H9 (cell line): ENCODE data around the gene PPP3CA. TPM values are rescaled to one million over a fixed set of nuclear protein-coding genes. Genes with fewer than 3 reads are reported as not detected.

Experiments used
- DNase-seq: peaks from one replicate; pipeline ENCODE4 v3.0.0-alpha.2; 2017
- H2AFZ ChIP-seq: one replicate; pipeline ENCODE4 v1.6.1; 2013; ENCODE audit warnings: mild to moderate bottlenecking, low read length, control low read depth, moderate library complexity
- H2AK5ac ChIP-seq: 2 replicates; pipeline ENCODE4 v1.6.1; 2013; ENCODE audit warnings: low read length, control low read depth, mixed read lengths; ENCODE audit not compliant: insufficient read length
- H2BK120ac ChIP-seq: one replicate; pipeline ENCODE4 v1.6.1; 2013; ENCODE audit warnings: low read depth, mild to moderate bottlenecking, low read length, control low read depth, inconsistent platforms; ENCODE audit not compliant: poor library complexity, severe bottlenecking
- H2BK12ac ChIP-seq: 2 replicates; pipeline ENCODE4 v1.6.1; 2013; ENCODE audit warnings: low read length, control low read depth, mixed read lengths, low read depth; ENCODE audit not compliant: insufficient read length
- H2BK15ac ChIP-seq: 2 replicates; pipeline ENCODE4 v1.6.1; 2013; ENCODE audit warnings: low read depth, low read length, control low read depth
- H2BK20ac ChIP-seq: one replicate; pipeline ENCODE4 v1.6.1; 2013; ENCODE audit warnings: low read depth, mild to moderate bottlenecking, low read length, control low read depth, inconsistent platforms; ENCODE audit not compliant: poor library complexity, severe bottlenecking
- H2BK5ac ChIP-seq: 2 replicates; pipeline ENCODE4 v1.6.1; 2013; ENCODE audit warnings: low read length, control low read depth, mixed read lengths; ENCODE audit not compliant: insufficient read length
- H3K14ac ChIP-seq: 2 replicates; pipeline ENCODE4 v1.6.1; 2013; ENCODE audit warnings: low read length, control low read depth; ENCODE audit not compliant: insufficient read depth
- H3K18ac ChIP-seq: 2 replicates; pipeline ENCODE4 v1.6.1; 2013; ENCODE audit warnings: low read depth, mild to moderate bottlenecking, mixed read lengths, low read length, control low read depth; ENCODE audit not compliant: insufficient read length
- H3K23ac ChIP-seq: 2 replicates; pipeline ENCODE4 v1.6.1; 2013; ENCODE audit warnings: low read length, control low read depth, mixed read lengths, low read depth; ENCODE audit not compliant: insufficient read length
- H3K23me2 ChIP-seq: 2 replicates; pipeline ENCODE4 v1.6.1; 2013; ENCODE audit warnings: low read depth, mild to moderate bottlenecking, mixed read lengths, low read length, control low read depth; ENCODE audit not compliant: insufficient read length, poor library complexity, severe bottlenecking
- H3K27ac ChIP-seq: 2 replicates; pipeline ENCODE4 v1.5.1; 2013; ENCODE audit warnings: low read length, control low read depth, mixed read lengths, low read depth; ENCODE audit not compliant: insufficient read length
- H3K27me3 ChIP-seq: 2 replicates; pipeline ENCODE4 v1.6.1; 2013; ENCODE audit warnings: low read length, control low read depth, inconsistent platforms; ENCODE audit not compliant: insufficient read depth
- H3K4ac ChIP-seq: 2 replicates; pipeline ENCODE4 v1.6.1; 2013; ENCODE audit warnings: low read depth, mild to moderate bottlenecking, control low read depth, inconsistent platforms, low read length, moderate library complexity
- H3K4me1 ChIP-seq: 2 replicates; pipeline ENCODE4 v1.6.1; 2013; ENCODE audit warnings: low read length, control low read depth, inconsistent platforms; ENCODE audit not compliant: insufficient read depth
- H3K4me2 ChIP-seq: 2 replicates; pipeline ENCODE4 v1.6.1; 2013; ENCODE audit warnings: low read length, control low read depth, mixed read lengths; ENCODE audit not compliant: insufficient read length, insufficient read depth
- H3K56ac ChIP-seq: 2 replicates; pipeline ENCODE4 v1.6.1; 2013; ENCODE audit warnings: low read depth, mild to moderate bottlenecking, mixed read lengths, low read length, control low read depth; ENCODE audit not compliant: insufficient read length
- H3K79me1 ChIP-seq: 2 replicates; pipeline ENCODE4 v1.6.1; 2013; ENCODE audit warnings: low read depth, mild to moderate bottlenecking, moderate library complexity, low read length, control low read depth, inconsistent platforms; ENCODE audit not compliant: insufficient read depth, poor library complexity, severe bottlenecking
- H3K79me2 ChIP-seq: 2 replicates; pipeline ENCODE4 v1.6.1; 2013; ENCODE audit warnings: low read length, control low read depth, inconsistent platforms; ENCODE audit not compliant: insufficient read depth
- H3K9ac ChIP-seq: 2 replicates; pipeline ENCODE4 v1.6.1; 2013; ENCODE audit warnings: low read length, control low read depth, mixed read lengths; ENCODE audit not compliant: insufficient read length; ENCODE audit errors: extremely low read depth
- H3K9me3 ChIP-seq: one replicate; pipeline ENCODE4 v1.6.1; 2013; ENCODE audit warnings: low read depth, low read length, inconsistent platforms; ENCODE audit not compliant: control insufficient read depth
- H3T11ph ChIP-seq: one replicate; pipeline ENCODE4 v1.6.1; 2013; ENCODE audit warnings: mild to moderate bottlenecking, low read length, control low read depth, inconsistent platforms
- H4K20me1 ChIP-seq: one replicate; pipeline ENCODE4 v1.6.1; 2013; ENCODE audit not compliant: control insufficient read depth, insufficient read length, insufficient read depth
- H4K5ac ChIP-seq: 2 replicates; pipeline ENCODE4 v1.6.1; 2013; ENCODE audit warnings: low read depth, mild to moderate bottlenecking, mixed read lengths, low read length, control low read depth; ENCODE audit not compliant: insufficient read length
- H4K8ac ChIP-seq: replicated peaks from 2 replicates; pipeline ENCODE4 v1.6.1; 2013; ENCODE audit warnings: low read length, control low read depth, mixed read lengths, low read depth; ENCODE audit not compliant: insufficient read length
- H4K91ac ChIP-seq: 2 replicates; pipeline ENCODE4 v1.6.1; 2013; ENCODE audit warnings: low read depth, mild to moderate bottlenecking, moderate library complexity, mixed read lengths, low read length, control low read depth; ENCODE audit not compliant: insufficient read length
- H3K27ac Mint-ChIP-seq, 3 experiments: 2 replicates in 2 of 3; 3 replicates in 1 of 3; pipeline ENCODE4 v1.8.0; 2020 to 2021; ENCODE audit warnings: mixed read lengths in 3 of 3, mild to moderate bottlenecking in 1 of 3, moderate library complexity in 1 of 3
- H3K27me3 Mint-ChIP-seq: 2 replicates; pipeline ENCODE4 v1.8.0; 2021; ENCODE audit warnings: low read depth, mild to moderate bottlenecking, moderate library complexity, mixed read lengths
- H3K36me3 Mint-ChIP-seq, 3 experiments: 2 replicates in 2 of 3; 3 replicates in 1 of 3; pipeline ENCODE4 v1.8.0; 2020 to 2021; ENCODE audit warnings: low read depth in 3 of 3, mixed read lengths in 3 of 3; ENCODE audit not compliant: insufficient read depth in 1 of 3
- H3K4me1 Mint-ChIP-seq, 2 experiments: 2 replicates each; pipeline ENCODE4 v1.8.0; 2020; ENCODE audit warnings: mixed read lengths in 2 of 2
- H3K4me3 Mint-ChIP-seq, 2 experiments: 2 replicates in 1 of 2; 3 replicates in 1 of 2; pipeline ENCODE4 v1.8.0; 2020 to 2021; ENCODE audit warnings: mild to moderate bottlenecking in 2 of 2, mixed read lengths in 2 of 2, moderate library complexity in 1 of 2
- H3K9me3 Mint-ChIP-seq, 2 experiments: 2 replicates in 1 of 2; 3 replicates in 1 of 2; pipeline ENCODE4 v1.8.0; 2020; ENCODE audit warnings: mild to moderate bottlenecking in 2 of 2, mixed read lengths in 2 of 2, moderate library complexity in 1 of 2
- CTCF ChIP-seq: fragments of 200-600 bp; sonication (generic); conservative IDR thresholded peaks from 3 replicates; pipeline ENCODE4 v1.8.0; 2021; ENCODE audit warnings: antibody characterized with exemption, mild to moderate bottlenecking
- total RNA-seq: library from RNA; stranded (reverse); gene quantifications from 2 replicates; pipeline ENCODE4 v1.2.1, GENCODE V29; 2021

Gene PPP3CA
- total RNA-seq, 1 experiment from 2014 or later: 16.8 TPM

- H3K9me3 ChIP-seq: no peaks in the 10 kb centered on the region
Observed at GRCh38 chr4:101147283-101147682, 200.0 kb downstream of the PPP3CA start.

More at GRCh38 chr4:101147283-101147682, 200.0 kb downstream of the PPP3CA start:
- H3K27ac ChIP-seq: no peak overlapping the region
- no peak overlapping the region for H4K5ac ChIP-seq
- H2BK5ac ChIP-seq: no peak overlapping the region
- H3K9ac ChIP-seq: no peak overlapping the region
- H3K79me1 ChIP-seq: no peaks in the 10 kb centered on the region
- H3K56ac ChIP-seq: no peak overlapping the region
- no peak overlapping the region for H2BK20ac ChIP-seq
- H3T11ph ChIP-seq: no peak overlapping the region
- H2AK5ac ChIP-seq: no peak overlapping the region
- H2BK120ac ChIP-seq: no peak overlapping the region
- H3K4ac ChIP-seq: no peak overlapping the region
- no peaks in the 10 kb centered on the region for H3K4me1 ChIP-seq
- Mint-ChIP-seq H3K27ac (no peak overlapping the region), H3K4me1 (no peaks in the 10 kb centered on the region), H3K9me3 (no peaks in the 10 kb centered on the region), H3K36me3 (no peaks in the 10 kb centered on the region), H3K27me3 (no peaks in the 10 kb centered on the region), H3K4me3 (no peak overlapping the region)
- H3K18ac ChIP-seq: no peak overlapping the region
- no peak for DNase-seq
- H3K79me2 ChIP-seq: no peaks in the 10 kb centered on the region
- no peaks in the 10 kb centered on the region for H4K20me1 ChIP-seq
- no peak overlapping the region for H3K4me2 ChIP-seq
- H3K14ac ChIP-seq: no peak overlapping the region
- TF ChIP-seq CTCF: no peak
- H3K23ac ChIP-seq: no peak overlapping the region
- no peak overlapping the region for H4K8ac ChIP-seq
- H4K91ac ChIP-seq: no peak overlapping the region
- H2AFZ ChIP-seq: no peak overlapping the region
- no peaks in the 10 kb centered on the region for H3K27me3 ChIP-seq
- no peak overlapping the region for H2BK15ac ChIP-seq
- no peaks in the 10 kb centered on the region for H3K23me2 ChIP-seq
- no peak overlapping the region for H2BK12ac ChIP-seq
